GM18511 (cell line): ENCODE data around the gene SSH3.
"Not testable (repeated sequence)": the region's sequence is repeated elsewhere in the genome, so short reads cannot be mapped to it uniquely, and the experiment has no call there.

Source experiments
- ATAC-seq: cut with Tn5 transposase; IDR thresholded peaks from one replicate; pipeline ENCODE4 v1.9.1; 2021; ENCODE audit warnings: mild to moderate bottlenecking, moderate library complexity; ENCODE audit not compliant: unreplicated experiment

SSH3 gene

DNA sequence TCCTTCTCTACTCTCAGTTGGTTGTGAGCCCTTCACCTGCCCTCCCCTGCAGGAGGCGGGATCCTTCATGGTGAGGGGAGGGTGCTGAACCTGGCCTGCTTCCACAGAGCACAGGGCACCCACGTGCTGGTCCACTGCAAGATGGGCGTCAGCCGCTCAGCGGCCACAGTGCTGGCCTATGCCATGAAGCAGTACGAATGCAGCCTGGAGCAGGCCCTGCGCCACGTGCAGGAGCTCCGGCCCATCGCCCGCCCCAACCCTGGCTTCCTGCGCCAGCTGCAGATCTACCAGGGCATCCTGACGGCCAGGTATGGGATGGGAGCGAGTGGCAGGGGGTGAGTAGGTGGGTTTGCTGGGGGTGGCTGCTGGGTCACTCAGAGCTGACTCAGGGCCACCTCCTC, 6.3 kb downstream of the SSH3 start:
- ATAC-seq, result no peak

DNA sequence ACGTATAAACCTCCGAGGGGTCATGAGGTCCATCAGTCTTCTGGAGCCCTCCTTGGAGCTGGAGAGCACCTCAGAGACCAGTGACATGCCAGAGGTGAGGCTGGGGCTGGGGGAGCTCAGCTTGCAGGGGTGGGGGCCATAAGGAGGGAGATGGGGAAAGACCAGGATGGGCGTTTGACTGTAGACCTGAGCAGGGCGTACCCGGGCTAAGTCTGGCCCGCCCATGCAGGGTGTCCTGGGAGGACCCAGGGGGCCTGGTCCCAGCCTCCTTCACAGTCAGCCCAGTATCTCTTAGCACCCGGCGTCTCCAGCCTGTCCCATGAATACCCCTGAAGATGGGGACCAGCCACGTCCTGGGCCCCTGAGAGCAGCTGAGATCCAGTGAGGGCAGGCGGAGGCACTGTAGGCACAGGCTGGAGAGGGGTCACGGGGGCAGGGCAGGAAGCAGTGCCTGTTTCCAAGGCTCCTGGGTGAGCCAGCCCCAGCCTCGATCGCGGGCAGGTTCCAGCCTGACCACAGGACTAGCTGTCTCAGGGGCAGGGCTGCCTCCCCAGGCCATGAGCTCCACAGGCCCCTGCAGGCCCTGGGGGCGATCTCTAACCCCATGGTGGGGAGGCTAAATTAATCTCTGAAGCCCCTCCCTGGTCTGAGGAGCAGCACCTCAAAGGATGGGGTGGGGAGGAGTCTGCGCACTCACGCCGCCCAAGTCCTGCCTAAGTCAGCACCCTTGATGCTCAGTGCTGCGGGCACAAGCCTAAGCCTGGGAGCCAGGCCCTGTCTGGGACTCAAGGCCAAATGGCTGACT, 7.1 kb downstream of the SSH3 start:
- no peak for ATAC-seq

DNA sequence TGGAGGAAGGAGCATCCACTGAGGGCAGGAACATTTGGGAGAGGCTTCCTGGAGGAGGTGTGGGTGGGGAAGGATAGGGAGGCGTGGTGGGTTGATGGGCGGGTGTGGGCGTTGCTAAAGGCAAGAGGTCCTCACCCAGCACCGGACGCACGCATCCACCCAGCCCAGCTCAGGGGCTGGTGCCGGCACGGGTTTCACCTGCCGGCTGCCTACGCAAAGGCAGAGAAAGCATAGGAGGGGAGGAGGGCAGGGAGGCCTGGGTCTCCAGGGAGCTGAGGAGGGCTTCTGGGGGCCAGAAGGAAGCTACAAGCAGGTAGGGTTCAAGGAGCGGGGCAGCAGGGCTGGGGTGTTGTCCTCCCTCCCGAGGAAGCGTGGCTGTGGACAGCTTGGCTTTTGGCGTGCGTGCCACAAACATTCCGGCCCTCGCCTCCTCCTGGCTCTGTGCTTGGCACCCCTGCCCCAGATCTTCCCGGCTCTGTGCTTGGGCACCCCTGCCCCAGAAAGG, 7.8 kb downstream of the SSH3 start:
- ATAC-seq, result no peak

DNA sequence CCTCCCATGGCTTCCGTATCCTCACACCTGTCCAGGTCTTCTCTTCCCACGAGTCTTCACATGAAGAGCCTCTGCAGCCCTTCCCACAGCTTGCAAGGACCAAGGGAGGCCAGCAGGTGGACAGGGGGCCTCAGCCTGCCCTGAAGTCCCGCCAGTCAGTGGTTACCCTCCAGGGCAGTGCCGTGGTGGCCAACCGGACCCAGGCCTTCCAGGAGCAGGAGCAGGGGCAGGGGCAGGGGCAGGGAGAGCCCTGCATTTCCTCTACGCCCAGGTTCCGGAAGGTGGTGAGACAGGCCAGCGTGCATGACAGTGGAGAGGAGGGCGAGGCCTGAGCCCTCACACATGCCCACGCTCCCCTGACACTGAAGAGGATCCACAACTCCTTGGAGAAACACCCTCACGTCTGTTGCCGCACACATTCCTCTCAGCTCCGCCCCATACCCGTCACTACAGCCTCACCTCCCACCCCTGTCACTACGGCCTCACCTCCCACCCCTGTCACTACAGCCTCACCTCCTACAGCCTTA, 8.3 kb downstream of the SSH3 start:
- no peak for ATAC-seq

DNA sequence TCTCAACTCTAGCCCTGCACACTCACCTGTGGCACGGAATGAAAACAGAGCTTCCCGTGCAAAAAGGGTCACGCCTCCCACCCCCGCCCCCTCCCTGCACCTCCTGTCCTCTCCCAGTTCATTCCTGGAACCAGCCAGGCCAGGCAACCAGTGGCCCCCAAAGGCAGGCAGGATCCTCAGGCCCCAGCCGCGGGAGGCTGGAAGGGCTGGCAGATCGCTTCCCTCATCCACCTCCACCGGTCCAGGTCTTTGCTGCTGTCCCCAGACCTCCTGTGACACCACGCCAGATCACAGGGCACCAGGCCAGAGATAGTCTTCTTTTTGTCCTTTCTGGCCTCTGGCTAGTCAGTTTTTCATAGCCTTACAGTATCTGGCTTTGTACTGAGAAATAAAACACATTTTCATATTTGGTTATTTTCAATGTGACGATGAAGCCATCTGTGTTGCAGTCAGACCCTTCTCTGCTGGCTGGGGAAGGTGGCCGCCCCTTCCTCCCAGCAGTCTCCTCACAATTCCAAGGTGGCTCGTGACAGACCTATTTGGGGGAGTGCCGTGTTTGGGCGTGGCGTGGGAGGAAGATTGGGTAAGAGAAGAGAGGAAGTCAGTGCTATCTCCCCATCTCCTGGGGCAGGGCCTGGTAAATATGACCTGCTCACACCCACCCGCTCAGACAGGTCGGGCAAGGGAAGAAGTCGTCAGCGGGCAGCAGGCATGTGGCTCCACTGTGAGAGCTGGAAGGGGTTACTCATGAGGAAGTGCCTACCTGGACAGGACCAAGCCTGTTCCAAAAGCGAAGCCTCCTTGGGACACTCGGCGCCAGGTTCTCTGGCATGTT, 9.1 kb downstream of the SSH3 start:
- ATAC-seq, result no peak

DNA sequence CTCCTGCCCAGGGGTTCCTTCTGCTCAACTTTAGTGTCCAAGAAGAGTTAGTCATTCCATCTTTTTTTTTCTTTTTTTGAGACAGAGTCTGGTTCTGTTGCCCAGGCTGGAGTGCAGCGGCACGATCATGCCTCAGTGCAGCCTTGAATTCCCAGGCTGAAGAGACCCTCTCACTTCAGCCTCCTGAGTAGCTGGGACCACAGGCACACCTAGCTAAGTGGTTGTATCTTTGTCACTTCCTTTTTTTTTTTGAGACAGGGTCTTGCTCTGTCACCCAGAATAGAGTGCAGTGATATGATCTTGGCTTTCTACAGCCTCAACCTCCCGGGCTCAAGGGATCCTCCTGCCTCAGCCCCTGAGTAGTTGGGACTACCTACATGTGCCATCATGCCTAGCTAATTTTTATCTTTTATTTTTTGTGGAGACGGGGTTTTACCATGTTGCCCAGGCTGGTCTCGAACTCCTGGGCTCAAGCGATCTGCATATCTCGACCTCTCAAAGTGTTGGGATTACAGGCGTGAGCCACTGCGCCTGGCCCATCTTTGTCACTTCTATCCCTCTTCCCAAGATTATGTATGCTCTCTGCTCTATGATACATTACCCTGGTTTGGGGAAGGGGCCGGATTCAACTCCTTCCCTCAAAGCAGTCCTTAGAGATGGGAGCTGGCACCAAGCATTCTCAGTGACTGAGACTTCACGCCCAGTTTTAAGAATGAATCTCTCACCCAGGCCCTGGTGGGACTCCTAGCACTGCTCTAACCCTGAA, 10.0 kb downstream of the SSH3 start:
- no peak for ATAC-seq

DNA sequence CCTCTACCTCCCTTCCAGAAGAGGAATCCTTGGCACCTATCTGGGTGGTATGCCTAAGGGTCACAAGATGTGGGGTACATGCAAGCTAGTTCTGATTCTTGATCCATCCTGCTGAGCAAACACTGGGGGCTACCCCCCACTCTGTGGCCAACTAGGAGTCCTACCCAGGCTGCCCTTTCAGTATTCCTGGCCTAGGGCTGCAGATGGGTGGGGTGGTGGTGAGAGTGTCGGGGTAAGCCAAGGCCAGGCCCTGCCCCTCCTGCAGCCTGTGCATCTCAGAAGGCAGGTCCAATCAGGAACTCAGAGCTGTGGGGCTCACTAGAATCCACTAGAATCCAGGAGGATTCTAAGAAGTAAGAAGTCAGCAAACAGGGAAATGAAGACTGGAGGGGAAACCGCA, 10.9 kb downstream of the SSH3 start:
- ATAC-seq, result no peak

DNA sequence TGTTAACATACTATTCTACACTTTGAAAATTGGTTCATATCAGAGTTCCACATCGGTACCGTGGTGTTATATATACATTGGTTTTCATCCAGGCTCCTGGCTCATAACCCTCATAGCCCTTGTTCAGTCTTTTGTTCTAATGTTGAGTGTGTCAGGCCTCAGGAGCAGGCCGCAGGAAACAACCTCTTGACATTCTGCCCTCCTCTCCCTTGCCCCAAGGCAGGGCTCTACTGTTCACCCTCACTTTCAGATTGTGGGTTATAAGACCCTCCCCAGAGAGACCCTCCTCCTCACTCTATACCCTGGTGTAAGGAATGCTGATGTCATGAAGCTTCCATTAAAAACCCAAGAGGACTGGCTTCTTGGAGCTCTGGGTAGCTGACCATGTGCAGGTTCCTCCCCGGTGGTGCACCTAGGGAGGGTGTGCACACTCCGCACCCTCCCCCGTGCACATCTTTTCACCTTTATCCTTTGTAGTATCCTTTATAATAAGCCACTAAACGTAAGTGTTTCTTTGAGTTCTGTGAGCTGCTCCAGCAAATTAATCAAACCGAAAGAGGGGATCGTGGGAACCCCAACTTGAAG, 12.1 kb downstream of the SSH3 start:
- no peak for ATAC-seq

DNA sequence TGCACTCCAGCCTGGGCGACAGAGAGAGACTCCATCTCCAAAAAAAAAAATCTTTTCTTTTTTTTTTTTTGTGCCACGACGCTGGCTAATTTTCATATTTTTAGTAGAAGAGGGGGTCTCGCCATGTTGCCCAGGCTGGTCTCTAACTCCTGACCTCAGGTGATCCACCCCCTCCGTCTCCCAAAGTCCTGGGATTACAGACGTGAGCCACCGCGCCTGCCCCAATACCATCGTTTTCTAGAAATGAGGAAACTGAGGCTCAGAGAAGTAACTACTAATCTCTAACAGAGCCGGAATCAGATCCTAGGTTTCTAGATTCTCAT, 13.5 kb downstream of the SSH3 start:
- no peak for ATAC-seq

DNA sequence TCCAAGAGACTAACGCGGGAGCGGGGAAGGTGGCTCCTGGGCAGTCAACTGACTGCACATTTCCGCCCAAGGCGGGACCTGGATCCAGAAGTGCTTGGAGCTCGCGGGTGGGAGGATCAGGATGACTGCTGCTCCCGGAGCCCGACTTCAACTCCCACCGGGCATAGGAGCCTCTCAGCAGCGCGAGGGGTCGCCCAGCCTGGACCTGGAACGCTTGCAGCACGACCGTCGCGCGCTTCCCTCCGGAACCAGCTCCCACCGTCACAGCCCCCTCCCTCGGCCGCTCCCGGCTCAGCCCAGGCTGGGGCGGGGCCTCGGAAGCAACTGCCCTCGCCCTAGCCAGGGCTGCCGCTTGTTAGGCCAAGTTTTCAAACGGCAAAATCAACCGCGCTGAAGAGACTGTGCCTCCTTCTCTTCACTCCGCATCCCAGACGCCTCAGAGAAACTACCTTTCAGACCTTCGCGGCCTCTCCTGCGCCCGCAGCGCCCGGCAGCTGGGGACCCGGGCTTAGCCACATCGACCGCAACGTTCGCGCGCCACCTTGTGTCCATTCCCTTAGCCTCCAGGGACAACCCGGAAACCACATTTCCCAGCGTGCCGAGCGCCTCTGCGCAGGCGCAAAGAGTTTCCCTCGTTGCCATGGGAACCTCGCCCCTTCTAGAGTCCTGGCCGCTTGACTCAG, 14.0 kb downstream of the SSH3 start:
- ATAC-seq, result peak; percentile 80

DNA sequence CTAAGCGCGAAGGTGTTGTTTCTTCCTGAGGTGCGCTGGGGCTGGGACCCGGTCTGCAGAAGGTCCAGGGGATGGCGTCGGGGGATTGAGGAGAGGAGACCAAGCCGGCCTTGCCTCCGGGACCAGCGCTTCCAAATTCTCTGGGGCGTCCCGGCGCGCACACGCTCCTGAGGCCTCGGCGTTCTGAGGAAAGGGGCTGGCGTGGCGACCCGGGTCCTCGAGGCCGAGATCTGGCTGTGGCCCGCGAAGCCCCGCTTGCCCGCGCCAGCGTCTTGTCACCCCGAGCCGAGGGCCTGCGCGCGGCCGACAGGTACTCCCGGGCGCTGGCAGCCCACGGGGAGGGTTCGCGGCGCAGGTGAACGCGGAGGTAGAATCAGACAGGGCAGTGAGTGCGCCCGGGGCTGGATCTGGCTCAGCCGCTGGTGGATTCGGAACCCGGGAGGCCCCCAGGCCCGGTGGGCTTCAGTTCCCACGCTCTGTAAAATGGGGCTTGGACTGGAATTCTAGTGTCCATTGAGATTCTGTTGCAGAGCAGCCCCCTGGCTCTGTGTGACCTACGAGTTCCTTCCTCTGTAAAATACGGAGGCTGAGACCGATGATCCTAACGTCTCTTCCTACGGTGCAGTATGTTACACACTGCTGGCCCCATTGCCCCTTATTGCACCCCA, 14.7 kb downstream of the SSH3 start:
- ATAC-seq, result peak; percentile 14

DNA sequence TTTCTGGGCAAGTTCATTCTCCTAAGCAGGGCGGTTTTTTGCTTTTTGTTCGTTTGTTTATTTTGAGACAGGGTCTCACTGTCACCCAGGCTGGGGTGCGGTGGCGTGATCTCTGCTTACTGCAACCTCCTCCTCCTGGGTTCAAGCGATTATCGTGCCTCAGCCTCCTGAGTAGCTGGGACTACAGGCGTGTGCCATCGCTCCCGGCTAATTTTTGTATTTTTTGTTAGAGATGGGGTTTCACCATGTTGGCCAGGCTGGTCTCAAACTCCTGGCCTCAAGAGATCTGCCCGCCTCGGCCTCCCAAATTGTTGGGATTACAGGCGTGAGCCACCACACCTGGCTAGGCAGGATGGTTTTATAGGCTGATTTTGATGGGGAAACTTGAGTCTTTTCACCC, 15.5 kb downstream of the SSH3 start:
- ATAC-seq, result not testable (repeated sequence)

DNA sequence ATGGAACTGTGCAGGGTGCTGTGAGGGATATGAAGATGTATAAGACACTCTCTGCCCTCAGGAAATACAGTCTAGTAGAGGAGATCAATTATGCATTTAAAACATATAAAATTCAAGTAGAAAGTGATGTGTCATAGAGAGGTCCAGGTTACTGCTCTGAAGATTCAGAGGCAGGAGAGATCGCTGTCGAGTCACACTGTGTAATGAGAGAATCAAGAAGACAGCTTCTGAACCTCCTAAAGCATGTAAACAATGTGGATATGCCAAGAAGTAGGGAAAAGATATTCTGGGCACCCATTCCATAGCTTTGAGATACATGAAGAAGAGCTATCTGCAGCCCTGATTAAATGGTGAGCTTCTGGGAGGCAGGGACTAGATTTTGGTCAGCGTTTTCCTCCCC, 16.7 kb downstream of the SSH3 start:
- no peak for ATAC-seq

DNA sequence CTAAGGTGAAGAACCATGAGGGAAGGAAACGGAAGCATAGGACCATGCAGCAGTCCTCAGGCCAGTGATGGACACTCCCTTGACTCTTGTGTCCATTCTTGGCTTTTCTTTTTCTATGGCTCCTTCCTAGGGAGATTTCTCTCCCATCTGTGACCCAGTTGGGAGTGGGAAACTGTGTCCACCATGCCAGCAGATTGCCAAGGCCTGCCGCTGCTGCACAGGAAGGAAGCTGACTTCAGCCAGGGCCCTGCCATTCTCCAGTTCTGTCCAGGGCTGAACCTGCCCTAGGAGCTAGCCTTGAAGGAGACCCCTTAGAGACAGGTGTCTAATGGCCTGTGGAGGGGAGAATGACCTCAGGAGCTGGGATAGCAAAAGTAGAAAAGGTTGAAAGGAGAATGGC, 17.4 kb downstream of the SSH3 start:
- ATAC-seq, result no peak

DNA sequence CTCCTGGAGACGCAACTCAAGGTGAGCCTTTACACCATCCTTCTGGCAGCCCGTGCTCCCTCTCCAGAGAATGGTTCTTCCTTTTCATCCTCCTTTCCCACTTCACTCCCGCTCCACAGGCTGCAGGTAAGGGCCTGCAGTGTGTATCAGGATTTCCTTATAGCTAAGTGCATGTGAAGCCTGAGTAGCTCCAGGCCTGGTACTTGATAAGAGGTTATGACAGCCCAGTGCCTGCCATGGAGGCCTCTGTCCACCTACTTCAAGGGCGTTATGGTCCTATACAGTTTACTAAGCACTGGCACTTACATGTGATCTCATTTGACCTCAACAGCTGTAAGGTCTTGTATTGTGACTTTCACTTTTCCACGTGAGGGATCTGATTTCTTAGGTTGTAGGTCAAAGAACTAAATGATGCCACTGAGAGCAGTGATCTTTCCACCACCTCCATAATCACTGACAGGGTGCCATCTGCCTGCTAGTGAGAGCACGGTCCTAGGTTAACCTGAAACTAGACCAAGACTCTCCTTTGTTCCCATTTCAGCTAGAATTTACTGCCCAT, 18.1 kb downstream of the SSH3 start:
- ATAC-seq, result no peak

DNA sequence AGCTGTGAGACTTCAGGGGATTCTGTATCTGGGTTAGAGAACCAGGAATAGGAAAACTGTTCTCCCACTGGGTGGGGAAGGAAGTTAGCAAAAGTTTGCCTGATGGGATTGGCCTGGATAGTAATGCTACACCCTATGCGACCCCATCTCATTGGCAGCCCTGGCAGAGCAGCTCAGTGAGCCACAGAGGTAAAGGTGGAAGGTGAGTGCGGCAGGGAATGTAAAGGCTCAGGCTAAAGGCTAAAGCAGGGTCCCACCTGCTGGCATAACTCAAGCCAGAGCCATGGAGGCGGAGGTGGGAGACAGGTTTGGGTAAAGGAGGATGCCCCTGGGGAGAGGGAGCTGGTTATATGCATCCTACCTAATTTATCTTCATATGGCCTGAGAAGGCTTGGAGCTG, 18.7 kb downstream of the SSH3 start:
- ATAC-seq, result no peak

DNA sequence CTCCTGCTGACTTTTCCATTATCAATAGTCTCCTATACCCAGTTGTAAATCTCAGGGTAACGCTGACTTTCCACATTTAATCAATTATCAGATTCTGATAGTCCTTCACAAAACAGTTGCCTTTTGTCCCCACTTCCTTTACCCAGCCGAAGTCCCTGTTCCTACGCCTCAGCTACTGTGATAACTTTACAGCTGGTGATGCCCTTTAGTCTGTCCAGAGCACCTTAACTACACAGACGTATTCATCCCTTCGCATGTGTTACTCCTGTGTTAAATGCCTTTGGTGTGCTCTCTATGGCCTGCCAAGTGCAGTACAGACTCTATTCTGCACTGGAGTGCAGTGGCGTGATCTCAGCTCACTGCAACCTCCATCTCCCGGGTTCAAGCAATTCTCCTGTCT, 20.2 kb downstream of the SSH3 start:
- no peak for ATAC-seq

DNA sequence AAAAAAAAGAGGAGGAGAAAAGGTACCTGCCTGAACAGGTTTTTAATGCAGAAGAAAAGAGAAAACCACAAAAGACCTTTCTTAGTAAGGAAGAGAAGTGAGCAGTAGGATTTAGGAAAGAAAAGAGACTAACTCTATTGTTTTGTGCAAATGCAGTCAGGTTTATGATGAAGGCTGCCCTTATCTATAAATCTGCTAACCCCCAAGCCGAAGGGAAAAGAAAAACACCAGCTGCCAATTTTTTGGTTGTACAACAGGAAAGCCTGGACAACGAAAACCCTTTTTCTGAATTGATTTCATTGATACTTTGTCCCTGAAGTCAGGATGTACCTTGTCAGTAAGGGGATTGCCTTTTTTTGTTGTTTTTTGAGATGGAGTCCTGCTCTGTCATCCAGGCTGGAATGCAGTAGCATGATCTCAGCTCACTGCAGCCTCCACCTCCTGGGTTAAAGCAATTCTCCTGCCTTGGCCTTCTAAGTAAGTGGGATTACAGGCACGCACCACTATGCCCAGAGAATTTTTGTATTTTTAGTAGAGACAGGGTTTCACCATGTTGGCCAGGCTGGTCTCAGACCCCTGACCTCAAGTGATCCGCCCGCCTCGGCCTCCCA, 28.9 kb downstream of the SSH3 start:
- ATAC-seq, result no peak

DNA sequence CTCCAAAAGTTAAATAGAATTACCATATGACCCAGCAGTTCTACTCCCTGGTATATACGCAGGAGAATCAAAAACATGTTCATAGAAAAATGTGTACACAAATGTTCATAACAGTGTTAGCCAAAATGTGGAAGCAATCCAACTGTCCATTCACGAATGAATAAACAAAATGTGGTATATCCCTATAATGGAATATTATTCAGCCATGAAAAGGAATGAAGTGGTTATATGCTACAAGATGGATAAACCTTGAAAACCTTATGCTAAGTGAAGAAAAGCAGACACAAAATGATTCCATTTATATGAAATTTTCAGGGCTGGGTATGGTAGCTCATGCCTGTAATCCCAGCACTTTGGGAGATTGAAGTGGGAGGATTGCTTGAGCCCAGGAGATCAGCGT, 33.9 kb downstream of the SSH3 start:
- no peak for ATAC-seq
